ENCODE results near the gene DPP3.
A peak's percentile ranks its signal among the peaks of the same experiment; 100 is the strongest.

DPP3 gene

DNA sequence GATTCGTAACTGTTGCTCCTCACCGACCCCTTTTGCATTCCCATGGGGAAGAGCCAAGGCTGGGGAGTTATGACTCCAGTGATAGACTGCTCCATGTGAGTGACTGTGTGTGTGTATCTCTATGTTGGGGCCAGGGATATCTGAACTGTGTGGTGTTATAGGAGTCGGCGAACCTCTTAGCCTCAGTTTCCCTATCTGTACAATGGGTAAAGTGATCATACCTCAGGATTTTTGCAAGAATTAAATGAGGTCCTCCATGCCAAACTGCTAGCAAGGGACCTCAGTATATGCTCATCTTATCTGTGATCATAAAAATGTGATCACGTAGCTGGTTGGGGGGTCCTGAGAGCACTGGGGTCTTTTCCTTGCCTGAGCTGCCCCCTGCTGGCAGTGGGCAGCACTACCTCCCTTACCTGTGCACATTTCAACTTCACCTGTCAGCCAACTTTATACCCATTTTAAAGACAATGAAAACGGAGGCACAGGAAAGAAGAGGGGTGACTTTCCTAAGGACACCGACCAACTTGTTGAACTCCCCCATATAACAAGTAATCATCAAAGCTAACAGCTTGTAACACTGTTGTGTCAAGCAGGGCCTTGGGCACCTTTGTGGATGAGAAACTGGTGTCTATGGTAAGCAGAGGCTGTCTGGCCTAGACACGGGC, 1.4 kb upstream of the DPP3 start:
- Histone ChIP-seq H2BK5ac (ENCODE audit: low read depth, low read length, poor library complexity) (peak overlapping the region; percentile 76), H3K14ac (ENCODE audit: low read length) (peak overlapping the region; percentile 94), H3K4ac (ENCODE audit: low read depth, low read length) (peak overlapping the region; percentile 93), H3K27ac (ENCODE audit: low read depth, low read length) (peak overlapping the region; percentile 86), H3K4me3 (ENCODE audit: low read depth, low read length) (peak overlapping the region; percentile 86), H3K4me1 (ENCODE audit: control insufficient read depth in 1 of 2, insufficient read depth in 2 of 2, low read length in 2 of 2) (peaks cover 4 to 13% of the 10 kb centered on the region in 2 experiments), H3K79me1 (ENCODE audit: low read length) (peaks cover 14% of the 10 kb centered on the region), H3K79me2 (ENCODE audit: control insufficient read depth, insufficient read depth, low read length, poor library complexity) (peaks cover 9% of the 10 kb centered on the region), H3K23ac (ENCODE audit: low read length) (no peak overlapping the region), H4K8ac (ENCODE audit: low read depth, low read length) (peak overlapping the region; percentile 96), H2AFZ (ENCODE audit: insufficient read depth, low read length, poor library complexity) (peak overlapping the region; percentile 98), H2BK120ac (ENCODE audit: insufficient read depth, low read length, poor library complexity) (peak overlapping the region; percentile 81), H3K4me2 (ENCODE audit: low read length) (peak overlapping the region; percentile 95), H2AK5ac (ENCODE audit: low read length) (peak overlapping the region; percentile 92), H2BK12ac (ENCODE audit: low read length) (peak overlapping the region; percentile 53), H3K27me3 (ENCODE audit: insufficient read depth, low read length) (no peaks in the 10 kb centered on the region), H3K9me3 (ENCODE audit: insufficient read depth, low read depth, low read length) (no peaks in the 10 kb centered on the region), H3K18ac (ENCODE audit: low read length) (peak overlapping the region; percentile 93), H4K12ac (ENCODE audit: low read depth, low read length) (peak overlapping the region; percentile 95), H3K36me3 (ENCODE audit: control insufficient read depth in 1 of 2, insufficient read depth in 2 of 2, low read length in 2 of 2) (peaks cover 4 to 16% of the 10 kb centered on the region in 2 experiments), H3K9ac (ENCODE audit: low read length) (peak overlapping the region; percentile 94), H4K91ac (ENCODE audit: low read depth, low read length) (peak overlapping the region; percentile 89)
- no CpG with 5 or more reads among the region's 8 CpGs for WGBS (ENCODE audit: extremely low coverage, insufficient coverage, insufficient read length)
- DNase-seq, result peak in 1 of 2 donors; percentile 61

DNA sequence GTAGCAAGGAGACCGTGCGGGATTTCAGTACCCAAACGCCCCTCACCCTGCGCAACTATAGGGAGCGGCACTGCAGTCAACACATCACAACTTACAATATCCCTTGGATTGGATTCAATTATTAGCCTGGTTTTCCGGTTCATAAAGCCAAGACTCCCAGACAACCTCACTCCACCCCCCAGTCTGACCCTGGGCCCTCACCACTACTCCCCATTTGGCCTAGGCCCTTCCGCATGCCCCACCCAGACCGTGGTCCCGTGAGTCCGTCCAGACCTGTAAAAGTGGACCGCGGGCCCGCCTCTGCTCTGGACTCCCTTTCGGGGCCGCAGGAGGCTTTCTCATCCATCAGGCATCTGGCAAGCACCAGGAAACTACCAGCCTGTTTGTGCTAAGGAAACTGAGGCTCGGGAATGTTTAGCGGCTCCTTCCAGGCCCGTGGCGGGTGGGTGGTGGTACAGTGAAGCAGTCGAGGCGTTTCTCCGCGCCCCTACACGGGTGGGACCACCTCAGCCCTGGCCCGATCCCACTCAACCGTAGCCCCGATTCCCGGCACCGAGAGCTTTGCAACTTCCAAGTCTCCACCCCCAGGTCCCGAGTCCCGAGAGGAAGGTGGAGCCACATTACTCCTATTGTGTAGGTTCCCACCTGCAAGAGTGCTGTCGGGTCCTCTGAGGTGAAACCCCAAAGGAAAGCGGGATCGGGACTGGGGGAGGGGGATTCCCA, 679 bp upstream of the DPP3 start:
- Histone ChIP-seq H3K4me3 (ENCODE audit: low read depth, low read length) (peak overlapping the region; percentile 86), H3K4me1 (ENCODE audit: control insufficient read depth in 1 of 2, insufficient read depth in 2 of 2, low read length in 2 of 2) (peaks cover 4 to 13% of the 10 kb centered on the region in 2 experiments), H3K36me3 (ENCODE audit: control insufficient read depth in 1 of 2, insufficient read depth in 2 of 2, low read length in 2 of 2) (peaks cover 6 to 10% of the 10 kb centered on the region in 2 experiments), H2AFZ (ENCODE audit: insufficient read depth, low read length, poor library complexity) (peak overlapping the region; percentile 98), H3K4me2 (ENCODE audit: low read length) (peak overlapping the region; percentile 95), H3K18ac (ENCODE audit: low read length) (peak overlapping the region; percentile 93), H3K27me3 (ENCODE audit: insufficient read depth, low read length) (no peaks in the 10 kb centered on the region), H4K91ac (ENCODE audit: low read depth, low read length) (peak overlapping the region; percentile 89), H3K79me1 (ENCODE audit: low read length) (peaks cover 14% of the 10 kb centered on the region), H4K8ac (ENCODE audit: low read depth, low read length) (peak overlapping the region; percentile 96), H2AK5ac (ENCODE audit: low read length) (peak overlapping the region; percentile 92), H3K14ac (ENCODE audit: low read length) (peak overlapping the region; percentile 94), H2BK120ac (ENCODE audit: insufficient read depth, low read length, poor library complexity) (peak overlapping the region; percentile 81), H2BK5ac (ENCODE audit: low read depth, low read length, poor library complexity) (peak overlapping the region; percentile 76), H3K4ac (ENCODE audit: low read depth, low read length) (peak overlapping the region; percentile 93), H3K9me3 (ENCODE audit: insufficient read depth, low read depth, low read length) (no peaks in the 10 kb centered on the region), H3K27ac (ENCODE audit: low read depth, low read length) (peak overlapping the region; percentile 86), H3K23ac (ENCODE audit: low read length) (no peak overlapping the region), H4K12ac (ENCODE audit: low read depth, low read length) (peak overlapping the region; percentile 95), H3K79me2 (ENCODE audit: control insufficient read depth, insufficient read depth, low read length, poor library complexity) (peaks cover 9% of the 10 kb centered on the region), H2BK12ac (ENCODE audit: low read length) (peak overlapping the region; percentile 53), H3K9ac (ENCODE audit: low read length) (peak overlapping the region; percentile 94)
- DNase-seq, result peak; percentile 33 to 58
- no CpG with 5 or more reads among the region's 34 CpGs for WGBS (ENCODE audit: extremely low coverage, insufficient coverage, insufficient read length)

DNA sequence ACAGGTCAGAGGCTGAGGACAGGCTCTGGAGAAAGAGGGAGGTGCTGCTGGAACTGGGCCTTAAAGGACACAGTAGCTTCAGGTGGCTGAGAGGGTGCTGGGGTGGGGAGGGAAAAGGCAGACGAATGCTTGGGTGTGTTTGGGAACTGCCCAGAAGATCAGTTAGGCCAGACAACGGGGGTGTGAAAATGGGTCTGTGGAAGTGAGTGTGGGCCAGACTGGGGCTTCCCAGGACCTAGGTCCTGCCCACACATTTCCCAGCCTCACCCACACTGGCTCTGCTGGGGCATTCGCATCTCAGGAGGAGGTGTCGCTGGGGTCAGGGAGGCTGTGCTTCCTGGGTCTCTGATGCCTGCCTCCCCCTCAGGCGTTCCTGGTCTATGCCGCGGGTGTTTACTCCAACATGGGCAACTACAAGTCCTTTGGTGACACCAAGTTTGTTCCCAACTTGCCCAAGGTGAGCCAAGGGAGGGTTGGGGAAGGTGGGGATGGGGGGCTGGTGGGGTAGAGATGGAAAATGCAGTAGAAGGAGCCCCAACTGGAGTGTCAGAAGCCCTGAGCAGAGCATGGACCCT, 4.7 kb downstream of the DPP3 start:
- H2AK5ac ChIP-seq (ENCODE audit: low read length), result no peak overlapping the region
- no peak overlapping the region for H2AFZ ChIP-seq (ENCODE audit: insufficient read depth, low read length, poor library complexity)
- DNase-seq, result no peak
- no peak overlapping the region for H4K8ac ChIP-seq (ENCODE audit: low read depth, low read length)
- WGBS (ENCODE audit: extremely low coverage, insufficient coverage, insufficient read length), result no CpG with 5 or more reads among the region's 7 CpGs
- peaks cover 0 to 4% of the 10 kb centered on the region in 2 experiments for H3K4me1 ChIP-seq (ENCODE audit: control insufficient read depth in 1 of 2, insufficient read depth in 2 of 2, low read length in 2 of 2)
- no peak overlapping the region for H2BK120ac ChIP-seq (ENCODE audit: insufficient read depth, low read length, poor library complexity)
- peaks cover 6% of the 10 kb centered on the region for H3K79me1 ChIP-seq (ENCODE audit: low read length)
- no peak overlapping the region for H4K91ac ChIP-seq (ENCODE audit: low read depth, low read length)
- H3K23ac ChIP-seq (ENCODE audit: low read length), result no peak overlapping the region
- H3K9me3 ChIP-seq (ENCODE audit: insufficient read depth, low read depth, low read length), result no peaks in the 10 kb centered on the region
- H3K14ac ChIP-seq (ENCODE audit: low read length), result no peak overlapping the region
- H3K4me2 ChIP-seq (ENCODE audit: low read length), result no peak overlapping the region
- H3K4me3 ChIP-seq (ENCODE audit: low read depth, low read length), result no peak overlapping the region
- peaks cover under 1% of the 10 kb centered on the region for H3K79me2 ChIP-seq (ENCODE audit: control insufficient read depth, insufficient read depth, low read length, poor library complexity)
- no peak overlapping the region for H2BK12ac ChIP-seq (ENCODE audit: low read length)
- H3K9ac ChIP-seq (ENCODE audit: low read length), result no peak overlapping the region
- H4K12ac ChIP-seq (ENCODE audit: low read depth, low read length), result no peak overlapping the region
- H3K27ac ChIP-seq (ENCODE audit: low read depth, low read length), result no peak overlapping the region
- H3K36me3 ChIP-seq (ENCODE audit: control insufficient read depth in 1 of 2, insufficient read depth in 2 of 2, low read length in 2 of 2), result peaks cover 37 to 42% of the 10 kb centered on the region in 2 experiments
- H2BK5ac ChIP-seq (ENCODE audit: low read depth, low read length, poor library complexity), result no peak overlapping the region
- no peak overlapping the region for H3K18ac ChIP-seq (ENCODE audit: low read length)
- no peak overlapping the region for H3K4ac ChIP-seq (ENCODE audit: low read depth, low read length)
- H3K27me3 ChIP-seq (ENCODE audit: insufficient read depth, low read length), result no peaks in the 10 kb centered on the region

DNA sequence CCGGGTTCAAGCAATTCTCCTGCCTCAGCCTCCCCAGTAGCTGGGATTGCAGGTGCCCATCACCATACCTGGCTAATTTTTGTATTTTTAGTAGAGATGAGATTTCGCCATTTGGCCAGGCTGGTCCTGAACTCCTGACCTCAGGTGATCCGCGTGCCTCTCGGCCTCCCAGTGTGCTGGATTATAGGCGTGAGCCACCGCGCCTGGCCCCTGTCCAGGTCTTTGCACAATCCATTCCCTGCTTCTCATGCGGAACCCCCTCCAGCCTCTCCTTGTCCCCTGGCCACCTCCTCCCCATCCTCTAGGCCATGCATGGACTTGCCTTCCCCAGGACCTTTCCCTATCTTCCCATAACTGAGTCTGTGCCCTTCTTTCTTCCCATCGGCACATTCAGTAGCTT, 8.7 kb downstream of the DPP3 start:
- H3K9me3 ChIP-seq (ENCODE audit: insufficient read depth, low read depth, low read length), result no peaks in the 10 kb centered on the region
- H3K79me1 ChIP-seq (ENCODE audit: low read length), result no peaks in the 10 kb centered on the region
- no peaks in the 10 kb centered on the region for H3K4me1 ChIP-seq (ENCODE audit: control insufficient read depth in 1 of 2, insufficient read depth in 2 of 2, low read length in 2 of 2)
- no peak overlapping the region for H4K8ac ChIP-seq (ENCODE audit: low read depth, low read length)
- H4K91ac ChIP-seq (ENCODE audit: low read depth, low read length), result no peak overlapping the region
- no peak overlapping the region for H4K12ac ChIP-seq (ENCODE audit: low read depth, low read length)
- no peak overlapping the region for H3K23ac ChIP-seq (ENCODE audit: low read length)
- H3K9ac ChIP-seq (ENCODE audit: low read length), result no peak overlapping the region
- no peak overlapping the region for H3K27ac ChIP-seq (ENCODE audit: low read depth, low read length)
- peaks cover 57 to 61% of the 10 kb centered on the region in 2 experiments for H3K36me3 ChIP-seq (ENCODE audit: control insufficient read depth in 1 of 2, insufficient read depth in 2 of 2, low read length in 2 of 2)
- H2BK12ac ChIP-seq (ENCODE audit: low read length), result no peak overlapping the region
- no peak overlapping the region for H3K4me2 ChIP-seq (ENCODE audit: low read length)
- no CpG with 5 or more reads among the region's 10 CpGs for WGBS (ENCODE audit: extremely low coverage, insufficient coverage, insufficient read length)
- no peak overlapping the region for H3K4ac ChIP-seq (ENCODE audit: low read depth, low read length)
- H2AK5ac ChIP-seq (ENCODE audit: low read length), result no peak overlapping the region
- DNase-seq, result no peak
- no peak overlapping the region for H3K14ac ChIP-seq (ENCODE audit: low read length)
- no peak overlapping the region for H2BK5ac ChIP-seq (ENCODE audit: low read depth, low read length, poor library complexity)
- H3K18ac ChIP-seq (ENCODE audit: low read length), result no peak overlapping the region
- no peak overlapping the region for H2AFZ ChIP-seq (ENCODE audit: insufficient read depth, low read length, poor library complexity)
- no peaks in the 10 kb centered on the region for H3K27me3 ChIP-seq (ENCODE audit: insufficient read depth, low read length)
- H2BK120ac ChIP-seq (ENCODE audit: insufficient read depth, low read length, poor library complexity), result no peak overlapping the region
- H3K79me2 ChIP-seq (ENCODE audit: control insufficient read depth, insufficient read depth, low read length, poor library complexity), result no peaks in the 10 kb centered on the region
- H3K4me3 ChIP-seq (ENCODE audit: low read depth, low read length), result no peak overlapping the region
